ENCODE data around the gene KIF19.
"Not testable (repeated sequence)": the region's sequence is repeated elsewhere in the genome, so short reads cannot be mapped to it uniquely, and the experiment has no call there.

The KIF19 gene

GRCh38 chr17:74391771-74392170, 65.7 kb downstream of the KIF19 start:
- no peak for DNase-seq

GRCh38 chr17:74392848-74393247, 66.8 kb downstream of the KIF19 start:
- no peak for DNase-seq

GRCh38 chr17:74393346-74393942, 67.4 kb downstream of the KIF19 start:
- DNase-seq = no peak

- no peak for DNase-seq
Observed at GRCh38 chr17:74394275-74394950, 68.4 kb downstream of the KIF19 start.

- no peak for DNase-seq
Observed at GRCh38 chr17:74394977-74395376, 69.0 kb downstream of the KIF19 start.

GRCh38 chr17:74396567-74396966, 70.5 kb downstream of the KIF19 start:
- no peak for DNase-seq

- DNase-seq = no peak
Observed at GRCh38 chr17:74402048-74402447, 76.0 kb downstream of the KIF19 start.

GRCh38 chr17:74403512-74404137, 77.6 kb downstream of the KIF19 start:
- no peak for DNase-seq

GRCh38 chr17:74404218-74404617, 78.2 kb downstream of the KIF19 start:
- DNase-seq = no peak

- DNase-seq = no peak
Observed at GRCh38 chr17:74404789-74405188, 78.8 kb downstream of the KIF19 start.

GRCh38 chr17:74405311-74405710, 79.3 kb downstream of the KIF19 start:
- DNase-seq = not testable (repeated sequence)

Data from activated naive CD4-positive, alpha-beta T cell (primary cell).